GM10248 (cell line): ENCODE measurements around the gene CHST15.

Experiments
- CTCF ChIA-PET: fragments of 300-600 bp; sonication (Branson Sonifier 250); formaldehyde crosslinking; extraction: SDS; loops from one replicate; lab custom pipeline; 2021; ENCODE audit warnings: antibody characterized with exemption; lab: Yijun Ruan, JAX
- POLR2A ChIA-PET: fragments of 350-650 bp; sonication (Branson Sonifier 250); formaldehyde crosslinking; extraction: SDS; loops from one replicate; lab custom pipeline; 2020; ENCODE audit warnings: antibody characterized with exemption; lab: Yijun Ruan, JAX
- DNase-seq: peaks from one replicate; pipeline ENCODE4 v3.0.0; 2012; ENCODE audit errors: extremely low spot score
- TF ChIP-seq, protein P1 (sequence below): IDR thresholded peaks from 2 replicates; pipeline ENCODE4 v1.5.1; 2012; ENCODE audit warnings: mild to moderate bottlenecking, low read depth; ENCODE audit errors: extremely low read depth, missing control alignments, control extremely low read depth

Gene CHST15

DNA sequence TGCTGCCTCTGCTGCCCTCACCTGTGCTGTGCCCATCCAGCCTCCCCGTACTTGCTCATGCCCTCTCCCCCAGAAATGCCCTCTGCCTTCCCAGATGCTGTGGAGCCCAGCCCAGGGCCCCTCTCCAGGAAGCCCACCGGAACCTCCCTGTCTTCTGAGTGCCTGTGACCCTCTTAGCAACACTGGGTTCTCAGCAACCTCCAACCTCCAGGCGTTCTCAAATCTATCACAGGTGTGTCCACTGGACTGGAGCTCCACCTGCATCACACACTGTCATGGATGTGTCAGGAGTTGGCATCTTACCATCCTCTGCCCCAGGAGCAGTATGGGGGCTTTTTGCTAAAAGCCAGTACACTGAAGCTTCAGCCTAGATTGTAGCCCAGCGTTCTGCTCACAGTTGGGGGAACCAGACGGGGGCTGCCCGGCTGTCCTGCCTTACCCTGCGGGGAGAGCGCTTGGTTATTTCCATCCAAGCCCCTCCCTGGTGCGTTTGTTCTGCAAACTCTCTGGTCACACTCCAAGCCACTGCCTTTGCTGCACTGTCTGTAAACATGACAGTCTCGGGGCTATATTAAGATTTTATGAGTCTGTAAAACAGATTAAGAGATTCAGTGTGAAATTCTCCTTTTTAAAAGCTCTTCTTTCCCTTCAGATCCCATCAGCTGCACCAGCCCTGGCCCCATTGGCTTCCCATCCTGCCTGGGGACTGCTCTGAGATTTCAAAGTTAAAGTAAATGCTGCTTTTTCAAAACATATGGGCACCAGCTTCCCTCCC lies 130.5 kb downstream of the CHST15 start:
- ChIA-PET CTCF (interaction anchor here (1.7 to 6.8 kb wide), 3 partner anchors 11 to 389 kb away, joined by 5 to 101 read pairs (median 18); no protein-coding TSS in a partner anchor), POLR2A (no interaction called here)

DNA sequence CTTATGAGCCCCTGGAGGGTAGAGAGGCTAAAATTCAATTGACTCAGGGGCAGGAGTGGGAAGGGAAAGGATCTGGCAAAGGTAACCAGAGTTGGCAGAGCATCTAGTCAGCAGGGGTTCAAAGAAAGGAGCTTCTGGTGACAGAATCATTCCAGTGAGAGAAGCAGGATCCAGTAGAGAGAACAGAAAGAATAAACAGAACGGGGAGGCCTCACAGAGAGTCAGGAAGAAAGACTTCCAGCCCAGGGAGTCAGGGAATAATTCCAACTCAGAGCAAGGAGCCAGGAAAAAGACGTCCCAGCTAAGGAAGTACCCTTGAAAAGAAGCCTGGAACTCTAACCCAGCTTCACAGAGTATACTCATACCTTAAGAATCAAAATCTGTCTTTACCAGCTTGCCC lies 135.2 kb downstream of the CHST15 start:
- ChIA-PET POLR2A (no interaction called here), CTCF (no interaction called here)
- TF ChIP-seq, protein P1, sequence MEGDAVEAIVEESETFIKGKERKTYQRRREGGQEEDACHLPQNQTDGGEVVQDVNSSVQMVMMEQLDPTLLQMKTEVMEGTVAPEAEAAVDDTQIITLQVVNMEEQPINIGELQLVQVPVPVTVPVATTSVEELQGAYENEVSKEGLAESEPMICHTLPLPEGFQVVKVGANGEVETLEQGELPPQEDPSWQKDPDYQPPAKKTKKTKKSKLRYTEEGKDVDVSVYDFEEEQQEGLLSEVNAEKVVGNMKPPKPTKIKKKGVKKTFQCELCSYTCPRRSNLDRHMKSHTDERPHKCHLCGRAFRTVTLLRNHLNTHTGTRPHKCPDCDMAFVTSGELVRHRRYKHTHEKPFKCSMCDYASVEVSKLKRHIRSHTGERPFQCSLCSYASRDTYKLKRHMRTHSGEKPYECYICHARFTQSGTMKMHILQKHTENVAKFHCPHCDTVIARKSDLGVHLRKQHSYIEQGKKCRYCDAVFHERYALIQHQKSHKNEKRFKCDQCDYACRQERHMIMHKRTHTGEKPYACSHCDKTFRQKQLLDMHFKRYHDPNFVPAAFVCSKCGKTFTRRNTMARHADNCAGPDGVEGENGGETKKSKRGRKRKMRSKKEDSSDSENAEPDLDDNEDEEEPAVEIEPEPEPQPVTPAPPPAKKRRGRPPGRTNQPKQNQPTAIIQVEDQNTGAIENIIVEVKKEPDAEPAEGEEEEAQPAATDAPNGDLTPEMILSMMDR = no peak
- no peak for DNase-seq

More for the DNA sequence above, 130.5 kb downstream of the CHST15 start:
- TF ChIP-seq, protein P1 = no peak
- no peak for DNase-seq
